ENCODE results near the gene HTRA3.

- TF ChIP-seq POLR2AphosphoS5 (IDR thresholded peaks at IDR 0.05; ENCODE audit: low read depth, low read length) (no peak), SIN3A (conservative IDR thresholded peaks at IDR 0.05 in 1 of 2, IDR thresholded peaks at IDR 0.05 in 1 of 2; ENCODE audit: low read depth in 1 of 2, low read length in 2 of 2) (no peak), SP2 (IDR thresholded peaks at IDR 0.05; ENCODE audit: low read length) (no peak), CTCF (IDR thresholded peaks at IDR 0.05; ENCODE audit: control extremely low read depth in 1 of 3, insufficient read depth in 1 of 3, low read depth in 1 of 3, low read length in 3 of 3) (no peak), HDAC2 (IDR thresholded peaks at IDR 0.05; ENCODE audit: borderline replicate concordance in 1 of 2, low read depth in 2 of 2, low read length in 2 of 2) (no peak), JUND (IDR thresholded peaks at IDR 0.05; ENCODE audit: low read length) (no peak), POLR2A (IDR thresholded peaks at IDR 0.05; ENCODE audit: control extremely low read depth in 1 of 2, low read depth in 2 of 2, low read length in 2 of 2) (no peak), EP300 (IDR thresholded peaks at IDR 0.05; ENCODE audit: borderline replicate concordance in 1 of 2, low read depth in 2 of 2, low read length in 2 of 2) (no peak), ASH2L (IDR thresholded peaks at IDR 0.05; ENCODE audit: low read length) (no peak), TAF1 (IDR thresholded peaks at IDR 0.05; ENCODE audit: low read depth, low read length) (no peak), HDAC6 (IDR thresholded peaks at IDR 0.05; ENCODE audit: low read depth, low read length) (no peak), GTF2F1 (IDR thresholded peaks at IDR 0.05; ENCODE audit: borderline replicate concordance, low read depth, low read length) (no peak)
- TF ChIP-seq, protein P1, sequence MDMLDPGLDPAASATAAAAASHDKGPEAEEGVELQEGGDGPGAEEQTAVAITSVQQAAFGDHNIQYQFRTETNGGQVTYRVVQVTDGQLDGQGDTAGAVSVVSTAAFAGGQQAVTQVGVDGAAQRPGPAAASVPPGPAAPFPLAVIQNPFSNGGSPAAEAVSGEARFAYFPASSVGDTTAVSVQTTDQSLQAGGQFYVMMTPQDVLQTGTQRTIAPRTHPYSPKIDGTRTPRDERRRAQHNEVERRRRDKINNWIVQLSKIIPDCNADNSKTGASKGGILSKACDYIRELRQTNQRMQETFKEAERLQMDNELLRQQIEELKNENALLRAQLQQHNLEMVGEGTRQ (IDR thresholded peaks at IDR 0.05; ENCODE audit: low read length) = no peak
Measured at GRCh38 chr4:8230033-8230432, 39.5 kb upstream of the HTRA3 start.

All from H1 (cell line).